ENCODE results near the gene VSIG4.
A peak's percentile ranks its signal among the peaks of the same experiment; 100 is the strongest.

Gene VSIG4

DNA sequence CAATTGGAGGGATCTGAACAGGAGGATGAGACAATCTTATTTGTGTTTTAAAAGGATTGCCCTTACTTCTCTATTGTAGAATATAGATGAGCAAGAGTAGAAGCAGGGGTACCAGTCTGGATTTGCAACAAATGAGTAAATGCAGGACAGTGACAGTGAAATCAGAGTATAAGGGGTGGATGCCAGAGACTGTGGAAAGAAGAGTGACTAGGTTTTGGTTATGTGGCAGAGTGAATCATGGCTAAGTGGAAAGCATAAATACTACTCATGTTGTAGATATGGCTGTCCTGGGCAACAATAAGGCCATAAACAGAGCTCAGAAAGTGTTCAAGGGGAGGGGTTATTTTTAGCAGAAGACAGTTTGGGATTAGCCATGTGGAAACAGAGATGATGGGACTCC lies 6.0 kb upstream of the VSIG4 start:
- Mint-ChIP-seq H3K4me1 (no peaks in the 10 kb centered on the region), H3K27ac (peak overlapping the region in 2 of 3 experiments; percentile 4 to 14), H3K36me3 (ENCODE audit: low read depth) (no peaks in the 10 kb centered on the region), H3K27me3 (ENCODE audit: low read depth) (no peaks in the 10 kb centered on the region), H3K9me3 (no peaks in the 10 kb centered on the region), H3K4me3 (no peak overlapping the region)
- TF ChIP-seq, protein P1, sequence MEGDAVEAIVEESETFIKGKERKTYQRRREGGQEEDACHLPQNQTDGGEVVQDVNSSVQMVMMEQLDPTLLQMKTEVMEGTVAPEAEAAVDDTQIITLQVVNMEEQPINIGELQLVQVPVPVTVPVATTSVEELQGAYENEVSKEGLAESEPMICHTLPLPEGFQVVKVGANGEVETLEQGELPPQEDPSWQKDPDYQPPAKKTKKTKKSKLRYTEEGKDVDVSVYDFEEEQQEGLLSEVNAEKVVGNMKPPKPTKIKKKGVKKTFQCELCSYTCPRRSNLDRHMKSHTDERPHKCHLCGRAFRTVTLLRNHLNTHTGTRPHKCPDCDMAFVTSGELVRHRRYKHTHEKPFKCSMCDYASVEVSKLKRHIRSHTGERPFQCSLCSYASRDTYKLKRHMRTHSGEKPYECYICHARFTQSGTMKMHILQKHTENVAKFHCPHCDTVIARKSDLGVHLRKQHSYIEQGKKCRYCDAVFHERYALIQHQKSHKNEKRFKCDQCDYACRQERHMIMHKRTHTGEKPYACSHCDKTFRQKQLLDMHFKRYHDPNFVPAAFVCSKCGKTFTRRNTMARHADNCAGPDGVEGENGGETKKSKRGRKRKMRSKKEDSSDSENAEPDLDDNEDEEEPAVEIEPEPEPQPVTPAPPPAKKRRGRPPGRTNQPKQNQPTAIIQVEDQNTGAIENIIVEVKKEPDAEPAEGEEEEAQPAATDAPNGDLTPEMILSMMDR (IDR thresholded peaks at IDR 0.05; ENCODE audit: unreplicated experiment in 3 of 3), result no peak

DNA sequence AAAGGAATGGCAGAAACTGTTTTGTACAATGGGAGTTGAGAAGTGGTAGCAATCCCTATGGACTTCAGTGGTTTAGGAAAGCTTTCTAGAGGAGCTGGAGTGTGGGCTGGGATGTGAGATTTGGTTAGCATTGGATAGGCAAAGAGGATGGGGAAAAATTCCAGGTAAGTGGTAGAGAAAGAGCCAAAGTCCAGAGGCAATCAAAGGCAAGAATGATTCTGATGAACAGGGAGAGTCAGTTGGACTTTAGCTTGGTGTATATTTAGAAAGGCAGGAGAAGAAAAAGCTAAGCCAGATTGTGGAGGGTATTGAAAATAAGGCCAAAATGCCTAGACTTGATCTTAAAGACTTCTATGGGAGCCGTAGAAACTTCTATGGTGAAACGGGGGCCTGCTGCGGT lies 3.7 kb upstream of the VSIG4 start:
- no peaks in the 10 kb centered on the region for H3K4me1 Mint-ChIP-seq
- no peaks in the 10 kb centered on the region for H3K27me3 Mint-ChIP-seq (ENCODE audit: low read depth)
- no peak overlapping the region for H3K27ac Mint-ChIP-seq
- no peaks in the 10 kb centered on the region for H3K9me3 Mint-ChIP-seq
- TF ChIP-seq, protein P1 (IDR thresholded peaks at IDR 0.05; ENCODE audit: unreplicated experiment in 3 of 3), result no peak
- no peaks in the 10 kb centered on the region for H3K36me3 Mint-ChIP-seq (ENCODE audit: low read depth)
- no peak overlapping the region for H3K4me3 Mint-ChIP-seq

DNA sequence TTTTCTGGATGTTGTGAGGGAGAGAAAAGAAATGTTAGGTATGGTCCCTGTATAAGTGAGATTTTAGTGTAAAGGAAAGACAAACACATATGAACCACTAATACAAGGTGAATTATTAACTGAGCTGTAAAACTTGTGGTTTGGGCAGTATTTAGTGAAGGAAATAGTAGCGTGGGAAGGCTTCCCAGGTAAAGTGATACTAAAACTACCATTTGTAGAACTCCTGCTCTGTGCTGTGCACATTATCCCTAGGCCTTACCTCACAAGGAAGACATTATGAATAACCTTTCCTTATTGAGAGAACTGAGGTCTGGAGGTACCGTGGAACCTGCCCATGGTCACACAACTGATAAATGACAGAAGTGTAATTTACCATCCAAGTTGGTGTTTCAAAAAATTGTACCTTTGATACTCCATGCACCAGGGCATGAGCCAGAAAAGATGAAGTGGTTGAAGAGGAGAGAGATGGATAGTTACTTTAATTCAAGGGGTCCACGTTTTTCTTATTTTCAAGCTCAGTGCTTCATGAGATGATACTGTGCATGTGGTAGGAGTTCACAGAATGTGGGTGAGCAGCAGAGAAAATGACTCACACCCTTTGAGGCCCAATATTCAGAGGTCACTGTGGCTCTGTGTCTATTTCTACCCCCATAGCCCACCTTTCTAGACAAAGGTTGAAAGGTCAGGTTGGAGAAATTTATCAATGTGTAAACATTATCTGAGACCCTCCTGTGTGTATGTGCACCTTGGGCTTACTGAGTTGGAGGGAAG lies 2.6 kb upstream of the VSIG4 start:
- Mint-ChIP-seq H3K36me3 (ENCODE audit: low read depth) (no peaks in the 10 kb centered on the region), H3K27me3 (ENCODE audit: low read depth) (no peaks in the 10 kb centered on the region), H3K9me3 (no peaks in the 10 kb centered on the region), H3K27ac (no peak overlapping the region), H3K4me1 (no peaks in the 10 kb centered on the region), H3K4me3 (no peak overlapping the region)
- TF ChIP-seq, protein P1 (IDR thresholded peaks at IDR 0.05; ENCODE audit: unreplicated experiment in 3 of 3), result no peak

DNA sequence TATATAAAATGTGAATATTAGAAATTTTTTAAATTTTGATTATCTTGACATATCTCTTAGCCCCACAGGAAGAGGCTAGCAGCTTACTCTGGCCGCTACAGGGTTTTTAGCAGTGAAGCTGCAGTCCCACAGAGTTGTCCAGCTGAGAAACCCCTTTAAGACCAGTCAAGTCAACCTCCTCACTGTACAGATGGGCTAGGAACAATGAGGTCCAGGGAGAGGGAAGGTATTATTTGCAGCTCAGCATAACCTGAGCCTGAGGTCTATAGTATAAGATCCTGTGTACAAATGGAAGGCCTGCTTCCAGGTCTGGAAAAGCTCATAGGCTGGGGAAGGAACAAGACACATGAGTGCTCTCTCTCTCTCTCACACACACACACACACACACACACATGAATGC lies 1.8 kb downstream of the VSIG4 start:
- H3K27ac Mint-ChIP-seq, result no peak overlapping the region
- no peaks in the 10 kb centered on the region for H3K9me3 Mint-ChIP-seq
- TF ChIP-seq, protein P1 (IDR thresholded peaks at IDR 0.05; ENCODE audit: unreplicated experiment in 3 of 3), result no peak
- H3K4me1 Mint-ChIP-seq, result no peaks in the 10 kb centered on the region
- H3K27me3 Mint-ChIP-seq (ENCODE audit: low read depth), result no peaks in the 10 kb centered on the region
- H3K4me3 Mint-ChIP-seq, result no peak overlapping the region
- H3K36me3 Mint-ChIP-seq (ENCODE audit: low read depth), result no peaks in the 10 kb centered on the region

DNA sequence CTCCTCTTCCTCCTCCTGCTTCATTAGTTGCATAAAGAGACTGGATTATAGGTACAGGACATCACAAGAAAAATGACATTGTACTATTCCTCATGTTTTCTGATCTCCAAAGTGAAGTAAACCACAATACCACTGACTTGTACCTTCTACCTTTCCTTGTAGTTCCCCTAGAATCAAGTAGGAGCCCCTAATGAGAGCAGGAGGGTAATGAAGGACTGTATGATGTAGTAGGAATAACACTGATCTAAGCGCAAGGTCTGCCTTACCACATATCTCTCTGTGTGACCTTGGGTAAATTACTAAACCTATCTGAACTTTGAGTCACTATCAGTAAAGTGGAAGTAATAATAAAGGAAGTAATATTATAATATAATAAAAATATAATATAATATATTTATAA lies 3.6 kb downstream of the VSIG4 start:
- H3K9me3 Mint-ChIP-seq, result no peaks in the 10 kb centered on the region
- TF ChIP-seq, protein P1 (IDR thresholded peaks at IDR 0.05; ENCODE audit: unreplicated experiment in 3 of 3), result no peak
- H3K27me3 Mint-ChIP-seq (ENCODE audit: low read depth), result no peaks in the 10 kb centered on the region
- no peaks in the 10 kb centered on the region for H3K36me3 Mint-ChIP-seq (ENCODE audit: low read depth)
- H3K4me1 Mint-ChIP-seq, result no peaks in the 10 kb centered on the region
- no peak overlapping the region for H3K27ac Mint-ChIP-seq
- no peak overlapping the region for H3K4me3 Mint-ChIP-seq

DNA sequence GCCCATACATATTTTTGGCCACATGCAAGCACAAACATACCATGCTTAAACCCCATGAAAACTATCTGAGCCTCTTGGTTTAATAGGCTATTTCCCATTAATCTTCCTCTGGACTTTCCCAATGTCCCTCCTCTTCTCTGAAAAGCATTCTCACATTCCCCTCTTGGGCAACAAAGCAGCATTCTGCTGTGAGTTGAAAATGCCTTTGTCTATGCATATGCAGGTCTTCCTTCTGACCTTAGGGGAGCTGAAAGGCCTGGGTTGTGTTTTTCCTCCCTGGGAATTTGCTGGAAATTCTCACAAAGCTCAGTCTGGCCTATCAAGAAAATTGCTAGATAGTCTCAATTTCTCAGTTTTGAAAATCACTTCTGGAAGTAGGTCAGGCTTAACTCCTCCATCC lies 4.2 kb downstream of the VSIG4 start:
- Mint-ChIP-seq H3K27ac (no peak overlapping the region), H3K4me3 (no peak overlapping the region), H3K9me3 (no peaks in the 10 kb centered on the region), H3K4me1 (no peaks in the 10 kb centered on the region), H3K36me3 (ENCODE audit: low read depth) (no peaks in the 10 kb centered on the region), H3K27me3 (ENCODE audit: low read depth) (no peaks in the 10 kb centered on the region)
- TF ChIP-seq, protein P1 (IDR thresholded peaks at IDR 0.05; ENCODE audit: unreplicated experiment in 3 of 3), result no peak

All from nephron (organoid).